CD14-positive monocyte (primary cell): ENCODE measurements around the gene ZMYND10. TPM values are rescaled to one million over a fixed set of nuclear protein-coding genes. Genes with fewer than 3 reads are reported as not detected.

Experiments
- DNase-seq, 3 donors: peaks; one replicate each; pipeline ENCODE4 v3.0.0-alpha.2; 2011 to 2022
- H2AFZ ChIP-seq: 2 replicates; pipeline ENCODE4 v1.6.0; 2012; ENCODE audit warnings: mild to moderate bottlenecking, low read depth, low read length, inconsistent platforms; ENCODE audit not compliant: insufficient read depth, poor library complexity, severe bottlenecking
- H3K27ac ChIP-seq, 2 donors: 1 replicate in 1 of 2; 2 replicates in 1 of 2; pipeline ENCODE4 v1.5.1; 2012 to 2013; ENCODE audit warnings: low read length in 2 of 2, control low read depth in 1 of 2, inconsistent platforms in 1 of 2, low read depth in 1 of 2, mild to moderate bottlenecking in 1 of 2
- H3K27me3 ChIP-seq, 2 donors: one replicate each; pipeline versions ENCODE4 v1.6.0 to v1.6.1; 2011 to 2013; ENCODE audit warnings: low read length in 2 of 2; ENCODE audit not compliant: control insufficient read depth in 2 of 2, insufficient read depth in 2 of 2
- H3K36me3 ChIP-seq, 2 donors: replicated peaks in 1 of 2; 1 replicate in 1 of 2; 2 replicates in 1 of 2; pipeline versions ENCODE4 v1.5.1 to v1.6.1; 2012 to 2013; ENCODE audit warnings: low read length in 2 of 2, control low read depth in 1 of 2, inconsistent platforms in 1 of 2, mild to moderate bottlenecking in 1 of 2; ENCODE audit not compliant: insufficient read depth in 2 of 2, control insufficient read depth in 1 of 2
- H3K4me1 ChIP-seq, 2 donors: 1 replicate in 1 of 2; 2 replicates in 1 of 2; pipeline versions ENCODE4 v1.5.1 to v1.6.1; 2012 to 2013; ENCODE audit warnings: low read length in 2 of 2, control low read depth in 1 of 2, inconsistent platforms in 1 of 2, mild to moderate bottlenecking in 1 of 2, moderate library complexity in 1 of 2; ENCODE audit not compliant: insufficient read depth in 2 of 2, control insufficient read depth in 1 of 2
- H3K4me2 ChIP-seq: replicated peaks from 2 replicates; pipeline ENCODE3; 2012; ENCODE audit warnings: low read length, moderate library complexity, mild to moderate bottlenecking; ENCODE audit not compliant: poor library complexity, severe bottlenecking; ENCODE audit errors: extremely low read depth
- H3K4me3 ChIP-seq, 3 experiments: fragments of 200-600 bp in 1 of 3; sonication (generic) in 1 of 3; replicated peaks in 1 of 3; 1 replicate in 2 of 3; 2 replicates in 1 of 3; pipeline ENCODE4 v1.5.1; 2011 to 2013; ENCODE audit warnings: low read length in 3 of 3, mild to moderate bottlenecking in 3 of 3, control low read depth in 2 of 3, low read depth in 2 of 3, inconsistent platforms in 1 of 3, moderate library complexity in 1 of 3
- H3K79me2 ChIP-seq: 2 replicates; pipeline ENCODE4 v1.6.0; 2012; ENCODE audit warnings: mild to moderate bottlenecking, control low read depth, inconsistent platforms, low read length, moderate library complexity; ENCODE audit not compliant: insufficient read depth
- H3K9ac ChIP-seq: 2 replicates; pipeline ENCODE4 v1.6.0; 2017; ENCODE audit warnings: low read length, mild to moderate bottlenecking; ENCODE audit not compliant: insufficient read depth, poor library complexity, severe bottlenecking
- H3K9me3 ChIP-seq, 2 donors: replicated peaks in 1 of 2; 1 replicate in 1 of 2; 2 replicates in 1 of 2; pipeline versions ENCODE4 v1.5.1 to v1.6.1; 2012 to 2013; ENCODE audit warnings: low read length in 2 of 2, control low read depth in 1 of 2; ENCODE audit not compliant: control insufficient read depth in 1 of 2, insufficient read depth in 1 of 2
- H4K20me1 ChIP-seq: 2 replicates; pipeline ENCODE4 v1.6.0; 2012; ENCODE audit warnings: mild to moderate bottlenecking, low read length, control low read depth, moderate library complexity; ENCODE audit not compliant: insufficient read depth
- H3K27ac Mint-ChIP-seq, 7 donors: one replicate each; pipeline ENCODE4 v1.8.0; 2020; ENCODE audit warnings: mild to moderate bottlenecking in 7 of 7, mixed read lengths in 7 of 7, moderate library complexity in 6 of 7, inconsistent platforms in 2 of 7
- H3K27me3 Mint-ChIP-seq, 3 donors: one replicate each; pipeline ENCODE4 v1.8.0; 2021 to 2022; ENCODE audit warnings: low read depth in 3 of 3, mild to moderate bottlenecking in 3 of 3, mixed read lengths in 3 of 3, moderate library complexity in 3 of 3, inconsistent platforms in 1 of 3
- H3K36me3 Mint-ChIP-seq, 2 donors: one replicate each; pipeline ENCODE4 v1.8.0; 2020; ENCODE audit warnings: mixed read lengths in 2 of 2, inconsistent platforms in 1 of 2, mild to moderate bottlenecking in 1 of 2
- H3K4me1 Mint-ChIP-seq: one replicate; pipeline ENCODE4 v1.8.0; 2020; ENCODE audit warnings: mild to moderate bottlenecking, mixed read lengths
- H3K4me3 Mint-ChIP-seq, 2 donors: one replicate each; pipeline ENCODE4 v1.8.0; 2020; ENCODE audit warnings: mild to moderate bottlenecking in 2 of 2, mixed read lengths in 2 of 2, moderate library complexity in 1 of 2
- H3K9me3 Mint-ChIP-seq, 7 donors: one replicate each; pipeline ENCODE4 v1.8.0; 2020 to 2022; ENCODE audit warnings: mixed read lengths in 7 of 7, mild to moderate bottlenecking in 6 of 7, moderate library complexity in 6 of 7, inconsistent platforms in 2 of 7
- WGBS: methylation state at CpG from one replicate; pipeline ENCODE4 v1.1.5; 2013; ENCODE audit warnings: missing lambda C conversion rate; ENCODE audit not compliant: insufficient coverage; 5-methylcytosine and 5-hydroxymethylcytosine counted together
- intact Hi-C, 2 donors: fragments of 100-400 bp; cut with micrococcal nuclease; formaldehyde crosslinking; loops; one replicate each; pipeline versions ENCODE4 v1.15.0 to v1.15.1; 2023
- polyA plus RNA-seq, 3 donors: library from polyadenylated mRNA; depleted of rRNA in 1 of 3; unstranded in 2 of 3; stranded (reverse) in 1 of 3; fragments of 300-500 nt in 2 of 3; fragments of >200 nt in 1 of 3; fragmentation: Illumina TruSeq in 2 of 3; gene quantifications; 1 replicate in 2 of 3; 2 replicates in 1 of 3; pipeline ENCODE4 v1.2.3, GENCODE V29; 2012 to 2021
- TF ChIP-seq, protein P1 (sequence below): fragments of 200-600 bp; IDR thresholded peaks from one replicate; pipeline ENCODE4 v1.8.0; 2022; ENCODE audit warnings: antibody characterized with exemption, mild to moderate bottlenecking

The ZMYND10 gene
- polyA plus RNA-seq, 3 donors = 0.12 to 1.7 (median 0.19) TPM

DNA sequence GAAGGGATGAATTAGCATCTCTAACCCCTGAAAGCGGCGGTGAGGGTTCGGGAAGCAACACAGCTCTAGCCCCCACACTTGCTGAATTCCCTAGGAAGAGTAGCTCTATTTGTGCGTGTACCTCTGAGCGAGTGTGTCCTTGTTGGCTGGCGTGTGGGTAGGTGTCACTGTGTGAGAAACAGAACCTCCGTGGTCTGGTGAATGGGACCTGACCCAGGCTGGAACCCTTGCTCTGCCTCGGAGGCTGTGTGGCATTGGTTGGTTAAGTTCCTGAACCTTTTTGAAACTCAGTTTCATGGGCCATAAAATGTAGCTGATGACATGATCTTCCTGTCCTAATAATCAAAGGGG is 14.2 kb upstream of the ZMYND10 start:
- DNase-seq = no peak
- TF ChIP-seq, protein P1, sequence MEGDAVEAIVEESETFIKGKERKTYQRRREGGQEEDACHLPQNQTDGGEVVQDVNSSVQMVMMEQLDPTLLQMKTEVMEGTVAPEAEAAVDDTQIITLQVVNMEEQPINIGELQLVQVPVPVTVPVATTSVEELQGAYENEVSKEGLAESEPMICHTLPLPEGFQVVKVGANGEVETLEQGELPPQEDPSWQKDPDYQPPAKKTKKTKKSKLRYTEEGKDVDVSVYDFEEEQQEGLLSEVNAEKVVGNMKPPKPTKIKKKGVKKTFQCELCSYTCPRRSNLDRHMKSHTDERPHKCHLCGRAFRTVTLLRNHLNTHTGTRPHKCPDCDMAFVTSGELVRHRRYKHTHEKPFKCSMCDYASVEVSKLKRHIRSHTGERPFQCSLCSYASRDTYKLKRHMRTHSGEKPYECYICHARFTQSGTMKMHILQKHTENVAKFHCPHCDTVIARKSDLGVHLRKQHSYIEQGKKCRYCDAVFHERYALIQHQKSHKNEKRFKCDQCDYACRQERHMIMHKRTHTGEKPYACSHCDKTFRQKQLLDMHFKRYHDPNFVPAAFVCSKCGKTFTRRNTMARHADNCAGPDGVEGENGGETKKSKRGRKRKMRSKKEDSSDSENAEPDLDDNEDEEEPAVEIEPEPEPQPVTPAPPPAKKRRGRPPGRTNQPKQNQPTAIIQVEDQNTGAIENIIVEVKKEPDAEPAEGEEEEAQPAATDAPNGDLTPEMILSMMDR = no peak
- Mint-ChIP-seq H3K4me3 (peak overlapping the region; percentile 90 to 95), H3K9me3 (peaks cover 0 to 3% (median 0%) of the 10 kb centered on the region in 7 donors), H3K27ac (peak overlapping the region in 5 of 7 donors; percentile 42 to 95 (median 86)), H3K36me3 (peaks cover 14 to 29% of the 10 kb centered on the region in 2 donors), H3K27me3 (peaks cover 0 to 11% (median 6%) of the 10 kb centered on the region in 3 donors), H3K4me1 (peaks cover 49% of the 10 kb centered on the region)
- peak overlapping the region in 1 of 3 experiments; percentile 91 for H3K4me3 ChIP-seq
- H2AFZ ChIP-seq = peak overlapping the region; percentile 94
- H3K27ac ChIP-seq = no peak overlapping the region
- WGBS = 27% methylated on average over 6 of the region's 8 CpGs
- peaks cover 23 to 35% of the 10 kb centered on the region in 2 donors for H3K36me3 ChIP-seq
- H3K79me2 ChIP-seq = peaks cover 47% of the 10 kb centered on the region
- peaks cover 0 to 6% of the 10 kb centered on the region in 2 donors for H3K27me3 ChIP-seq
- intact Hi-C loops = loop anchor here (1.0 to 10.0 kb wide), 4 partner anchors 8 to 1035 kb away; partner anchors contain the start of genes MAPKAPK3 (in 1 of the 2), MON1A (in 1 of the 2) and RBM15B (in 1 of the 2)
- H3K9me3 ChIP-seq = no peaks in the 10 kb centered on the region
- H3K9ac ChIP-seq = no peak overlapping the region
- peaks cover 43% of the 10 kb centered on the region for H4K20me1 ChIP-seq
- peak overlapping the region; percentile 98 for H3K4me2 ChIP-seq
- peaks cover 48 to 51% of the 10 kb centered on the region in 2 donors for H3K4me1 ChIP-seq

DNA sequence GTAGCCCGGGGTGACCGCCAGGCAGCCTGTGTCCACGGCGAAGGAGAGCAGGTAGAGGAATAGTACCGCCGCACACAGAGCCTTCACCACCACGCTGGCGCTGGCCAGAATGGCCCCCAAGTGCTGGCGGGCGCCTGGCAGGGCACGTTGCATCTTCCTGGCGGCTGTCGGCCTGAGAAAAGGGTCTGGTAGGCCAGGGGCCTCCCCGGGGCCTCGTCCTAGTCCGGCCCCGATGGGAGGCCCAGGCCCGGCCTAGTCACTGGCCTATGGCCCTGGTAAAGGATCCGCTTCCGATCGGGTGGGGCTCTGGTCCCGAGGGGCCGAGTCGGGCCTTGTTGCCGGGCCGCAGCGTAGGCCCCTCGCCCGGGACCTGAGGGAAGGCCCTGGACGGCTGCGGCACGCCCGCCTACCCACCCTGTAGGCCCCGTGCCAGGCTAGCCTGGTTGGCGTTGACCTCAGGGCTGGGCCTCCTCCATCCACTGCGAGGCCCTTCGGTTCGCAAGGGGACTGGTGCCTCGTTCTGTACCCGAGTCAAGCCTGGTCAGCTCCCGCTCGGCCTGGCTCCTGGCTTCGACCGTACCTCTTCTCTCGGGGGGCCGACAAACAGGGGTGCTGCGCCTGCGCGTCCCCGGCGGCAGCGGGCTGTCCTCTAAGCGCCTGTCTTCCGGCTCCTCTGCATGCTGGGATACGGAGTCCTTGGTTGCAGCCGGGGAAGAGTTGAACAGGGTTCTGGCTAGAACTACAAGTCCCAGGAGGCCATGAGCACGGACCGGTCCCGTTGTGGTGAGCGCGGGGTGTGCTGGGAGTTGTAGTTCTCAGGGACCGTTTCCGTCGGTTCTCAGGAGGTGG is 13.6 kb upstream of the ZMYND10 start, which contains the start of gene TMEM115:
TSS of gene TMEM115 (minus strand) at position 611 of the 849 bp plus-strand sequence. CDS start at position 153, 458 bp downstream.
- Mint-ChIP-seq H3K4me3 (peak within 1 kb of the TSS; percentile 90 to 95), H3K4me1 (peaks cover 45% of the 10 kb centered on the region), H3K9me3 (peaks cover 0 to 3% (median 0%) of the 10 kb centered on the region in 7 donors), H3K36me3 (peaks cover 20 to 35% of the 10 kb centered on the region in 2 donors), H3K27me3 (peaks cover 0 to 5% (median 1%) of the 10 kb centered on the region in 3 donors), H3K27ac (peak within 1 kb of the TSS; percentile 82 to 95 (median 93))
- Histone ChIP-seq H3K36me3 (peaks cover 29 to 41% of the 10 kb centered on the region in 2 donors), H3K4me1 (peaks cover 42 to 45% of the 10 kb centered on the region in 2 donors), H3K27me3 (peaks cover 0 to 2% of the 10 kb centered on the region in 2 donors), H3K9me3 (no peaks in the 10 kb centered on the region), H3K79me2 (peaks cover 53% of the 10 kb centered on the region), H3K4me3 (peak within 1 kb of the TSS; percentile 47 to 91 (median 89)), H3K4me2 (peak within 1 kb of the TSS; percentile 98), H2AFZ (peak within 1 kb of the TSS; percentile 94), H3K27ac (peak within 1 kb of the TSS; percentile 57 to 91), H4K20me1 (peaks cover 49% of the 10 kb centered on the region), H3K9ac (peak within 1 kb of the TSS; percentile 96)
- 1% methylated on average over 62 of the region's 64 CpGs for WGBS
- intact Hi-C loops = loop anchor here (1.0 to 10.0 kb wide), 4 partner anchors 8 to 1036 kb away; partner anchors contain the start of genes MAPKAPK3 (in 1 of the 2), MON1A (in 1 of the 2) and RBM15B (in 1 of the 2)
- TF ChIP-seq, protein P1 = no peak
- peak; percentile 94 to 97 (median 96) for DNase-seq
